ENCODE measurements around the gene TMEM255B.

DNA sequence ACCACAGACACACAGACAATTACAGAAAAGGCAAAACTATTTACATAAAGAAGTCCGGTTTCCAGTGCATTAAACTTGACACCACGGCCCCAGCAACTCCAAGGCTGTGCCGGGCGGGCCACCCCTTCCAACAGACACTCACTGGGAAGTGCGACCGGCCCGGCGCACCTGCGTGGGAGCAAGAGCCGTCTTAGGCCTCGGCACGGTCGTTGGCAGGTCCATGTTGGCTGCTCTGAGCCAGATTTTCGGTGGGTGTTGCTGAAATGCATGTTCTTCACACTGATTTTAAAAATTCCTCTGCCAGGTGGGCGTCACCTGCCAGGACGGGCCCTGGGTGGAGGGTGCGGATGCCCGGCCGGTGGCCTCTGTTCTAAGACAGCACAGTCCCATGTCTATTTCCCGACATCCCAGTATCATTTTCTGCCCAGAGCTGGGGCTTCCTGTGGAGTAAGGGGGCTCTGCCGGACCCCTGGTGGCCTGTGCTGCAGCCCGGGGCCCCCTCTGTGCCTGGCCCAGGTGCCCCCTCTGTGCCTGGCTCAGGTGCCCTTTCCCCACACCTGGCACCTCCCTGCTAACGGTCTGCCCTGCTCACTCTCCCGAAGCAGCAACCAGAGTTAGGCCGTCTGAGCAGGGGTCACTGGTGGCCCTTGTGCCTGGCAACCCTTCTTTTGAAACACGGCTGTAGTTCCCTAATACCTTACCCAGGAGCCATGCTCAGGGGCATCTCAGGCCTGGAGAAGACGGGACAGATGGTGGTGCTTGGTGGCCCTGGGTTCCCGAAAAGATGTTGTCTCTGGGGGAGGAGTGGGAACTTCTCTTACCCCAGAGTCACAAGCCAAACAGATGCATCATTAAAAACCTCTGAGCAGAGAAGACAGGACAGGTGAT lies 9.2 kb downstream of the TMEM255B start:
- TF ChIP-seq CTCF (IDR thresholded peaks at IDR 0.05) (no peak), POLR2A (IDR thresholded peaks at IDR 0.05) (no peak)
